ENCODE data around the gene ELMO1. TPM values are rescaled to one million over a fixed set of nuclear protein-coding genes. Genes with fewer than 3 reads are reported as not detected.

The ELMO1 gene
- total and polyA plus RNA-seq, 4 donors: 6.7 to 51.5 (median 14.8) TPM

GRCh38 chr7:37180828-37181549 lies 267.7 kb downstream of the ELMO1 start:
- Histone ChIP-seq H3K27me3 (ENCODE audit: control insufficient read depth in 4 of 4, insufficient read depth in 4 of 4, low read length in 3 of 4) (no peaks in the 10 kb centered on the region), H3K27ac (ENCODE audit: low read depth in 1 of 2, low read length in 2 of 2) (no peak overlapping the region), H3K9me3 (ENCODE audit: control insufficient read depth in 4 of 4, low read length in 3 of 4) (no peaks in the 10 kb centered on the region), H3K4me1 (ENCODE audit: control insufficient read depth in 4 of 4, insufficient read depth in 4 of 4, low read length in 3 of 4) (peaks cover 0 to 3% (median 0%) of the 10 kb centered on the region in 4 donors), H3K36me3 (ENCODE audit: control insufficient read depth in 4 of 4, insufficient read depth in 3 of 4, low read depth in 1 of 4, low read length in 3 of 4) (no peaks in the 10 kb centered on the region), H3K4me3 (ENCODE audit: low read depth in 1 of 3, low read length in 3 of 3) (no peak overlapping the region), H3K9ac (ENCODE audit: low read depth in 1 of 2, low read length in 2 of 2) (no peak overlapping the region)
- 82% methylated on average over 7 of the region's 7 CpGs for WGBS
- no peak for DNase-seq (ENCODE audit: low spot score)
- TF ChIP-seq JUND (IDR thresholded peaks at IDR 0.05): no peak
- no peak for TF ChIP-seq CTCF (IDR thresholded peaks at IDR 0.05; ENCODE audit: low read depth, low read length, missing input control)
- TF ChIP-seq ZBTB33 (IDR thresholded peaks at IDR 0.05): no peak
- TF ChIP-seq FOXA1 (IDR thresholded peaks at IDR 0.05): no peak
- TF ChIP-seq NR2F2 (IDR thresholded peaks at IDR 0.05): no peak
- TF ChIP-seq HNF4G (IDR thresholded peaks at IDR 0.05): no peak
- TF ChIP-seq RAD21 (IDR thresholded peaks at IDR 0.05): no peak
- no peak for TF ChIP-seq REST (IDR thresholded peaks at IDR 0.05)
- no peak for TF ChIP-seq TAF1 (conservative IDR thresholded peaks at IDR 0.05)
- TF ChIP-seq FOXA2 (IDR thresholded peaks at IDR 0.05): no peak
- TF ChIP-seq MAX (IDR thresholded peaks at IDR 0.05): no peak
- TF ChIP-seq SP1 (IDR thresholded peaks at IDR 0.05): no peak
- TF ChIP-seq RXRA (IDR thresholded peaks at IDR 0.05): no peak
- no peak for TF ChIP-seq ATF3 (IDR thresholded peaks at IDR 0.05)
- no peak for TF ChIP-seq EGR1 (IDR thresholded peaks at IDR 0.05; ENCODE audit: low read depth in 2 of 2)

- 76% methylated on average over 3 of the region's 3 CpGs for WGBS
- Histone ChIP-seq H3K36me3 (ENCODE audit: control insufficient read depth in 4 of 4, insufficient read depth in 3 of 4, low read depth in 1 of 4, low read length in 3 of 4) (peaks cover 0 to 8% (median 1%) of the 10 kb centered on the region in 4 donors), H3K27ac (ENCODE audit: low read depth in 1 of 2, low read length in 2 of 2) (no peak overlapping the region), H3K9me3 (ENCODE audit: control insufficient read depth in 4 of 4, low read length in 3 of 4) (no peaks in the 10 kb centered on the region), H3K27me3 (ENCODE audit: control insufficient read depth in 4 of 4, insufficient read depth in 4 of 4, low read length in 3 of 4) (no peaks in the 10 kb centered on the region), H3K9ac (ENCODE audit: low read depth in 1 of 2, low read length in 2 of 2) (no peak overlapping the region), H3K4me1 (ENCODE audit: control insufficient read depth in 4 of 4, insufficient read depth in 4 of 4, low read length in 3 of 4) (no peaks in the 10 kb centered on the region), H3K4me3 (ENCODE audit: low read depth in 1 of 3, low read length in 3 of 3) (no peak overlapping the region)
- DNase-seq (ENCODE audit: low spot score): no peak
- TF ChIP-seq RAD21 (IDR thresholded peaks at IDR 0.05) (no peak), ZBTB33 (IDR thresholded peaks at IDR 0.05) (no peak), CTCF (IDR thresholded peaks at IDR 0.05; ENCODE audit: low read depth, low read length, missing input control) (no peak), EGR1 (IDR thresholded peaks at IDR 0.05; ENCODE audit: low read depth in 2 of 2) (no peak), FOXA1 (IDR thresholded peaks at IDR 0.05) (no peak), JUND (IDR thresholded peaks at IDR 0.05) (no peak), YY1 (IDR thresholded peaks at IDR 0.05) (no peak), NR2F2 (IDR thresholded peaks at IDR 0.05) (no peak)
Observed at GRCh38 chr7:37176079-37176478, 272.6 kb downstream of the ELMO1 start.

Measured in liver (tissue), 9 donors.